Peyer's patch (tissue), 4 donors: ENCODE measurements around the gene COPS9.

Experiments
- POLR2A ChIP-seq, 2 donors: fragments of 450-650 bp; IDR thresholded peaks; one replicate each; pipeline ENCODE4 v1.5.1; 2017; ENCODE audit warnings: antibody characterized with exemption in 2 of 2, mild to moderate bottlenecking in 2 of 2, moderate library complexity in 2 of 2
- TF ChIP-seq, protein P1 (sequence below), 6 experiments: fragments of 450-650 bp in 4 of 6; fragments of 200-600 bp in 2 of 6; sonication (generic) in 1 of 6; IDR thresholded peaks; one replicate each; pipeline ENCODE4 v1.5.1; 2017 to 2019; ENCODE audit warnings: antibody characterized with exemption in 6 of 6, mild to moderate bottlenecking in 3 of 6, moderate library complexity in 1 of 6

DNA sequence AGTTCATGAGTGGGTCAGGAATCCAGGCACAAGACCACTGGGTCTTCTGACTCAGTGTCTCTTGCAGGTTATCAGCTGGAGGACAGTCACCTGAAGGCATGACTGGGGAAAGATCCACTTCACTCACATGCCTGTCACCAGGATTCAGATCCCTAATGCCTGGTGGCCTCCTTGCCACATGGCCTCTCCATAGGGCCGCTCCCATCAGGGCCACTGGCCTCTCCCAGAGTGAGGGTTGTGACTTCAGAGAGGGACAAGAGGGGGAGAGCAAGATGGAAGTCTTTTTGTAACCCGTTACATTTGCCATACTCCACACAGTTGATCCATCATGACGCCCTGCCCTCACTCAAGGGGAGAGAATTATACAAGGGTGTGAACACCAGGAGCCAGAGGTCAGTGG, 17.3 kb upstream of the COPS9 start:
- TF ChIP-seq, protein P1, sequence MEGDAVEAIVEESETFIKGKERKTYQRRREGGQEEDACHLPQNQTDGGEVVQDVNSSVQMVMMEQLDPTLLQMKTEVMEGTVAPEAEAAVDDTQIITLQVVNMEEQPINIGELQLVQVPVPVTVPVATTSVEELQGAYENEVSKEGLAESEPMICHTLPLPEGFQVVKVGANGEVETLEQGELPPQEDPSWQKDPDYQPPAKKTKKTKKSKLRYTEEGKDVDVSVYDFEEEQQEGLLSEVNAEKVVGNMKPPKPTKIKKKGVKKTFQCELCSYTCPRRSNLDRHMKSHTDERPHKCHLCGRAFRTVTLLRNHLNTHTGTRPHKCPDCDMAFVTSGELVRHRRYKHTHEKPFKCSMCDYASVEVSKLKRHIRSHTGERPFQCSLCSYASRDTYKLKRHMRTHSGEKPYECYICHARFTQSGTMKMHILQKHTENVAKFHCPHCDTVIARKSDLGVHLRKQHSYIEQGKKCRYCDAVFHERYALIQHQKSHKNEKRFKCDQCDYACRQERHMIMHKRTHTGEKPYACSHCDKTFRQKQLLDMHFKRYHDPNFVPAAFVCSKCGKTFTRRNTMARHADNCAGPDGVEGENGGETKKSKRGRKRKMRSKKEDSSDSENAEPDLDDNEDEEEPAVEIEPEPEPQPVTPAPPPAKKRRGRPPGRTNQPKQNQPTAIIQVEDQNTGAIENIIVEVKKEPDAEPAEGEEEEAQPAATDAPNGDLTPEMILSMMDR (IDR thresholded peaks at IDR 0.05) = no peak
- TF ChIP-seq POLR2A (IDR thresholded peaks at IDR 0.05) = no peak
